K562 treated with DMSO at 1 percent for 4 hours (cell line): Measurements from ENCODE around the gene ETDC. TPM values are rescaled to one million over a fixed set of nuclear protein-coding genes. Genes with fewer than 3 reads are reported as not detected.

Source experiments
- total RNA-seq: library from RNA; unstranded; fragments of 300-600 nt; gene quantifications from 2 replicates; pipeline ENCODE4 v1.2.3, GENCODE V29; 2022; ENCODE audit not compliant: insufficient read depth

ETDC gene
- not detected in 2 replicates for total RNA-seq

GRCh38 chrX:135309430-135309923 lies at the start of gene ETDC:
Gene ETDC, plus strand, starts transcription at chrX:135309480. Its CDS starts 0 bp downstream, at chrX:135309480.

Other genes starting within 250 kb of the ETDC start
- gene SMIM10L2B, start 210.8 kb upstream of the ETDC start, total RNA-seq = not detected in 2 replicates
- not detected in 2 replicates for gene ETDB, start 189.0 kb upstream of the ETDC start, total RNA-seq
- 24.2 and 28.7 TPM in 2 replicates for gene CT55, start 138.1 kb upstream of the ETDC start, total RNA-seq
- not detected in 2 replicates for gene ETDA, start 57.4 kb upstream of the ETDC start, total RNA-seq
- 4.5 and 4.6 TPM in 2 replicates for gene ZNF75D, start 34.6 kb downstream of the ETDC start, total RNA-seq
- gene ZNF449, start 35.3 kb downstream of the ETDC start, total RNA-seq = 0.62 and 0.84 TPM in 2 replicates
- gene SMIM10L2A, start 112.5 kb downstream of the ETDC start, total RNA-seq = not detected in 2 replicates
- 11.3 and 17.2 TPM in 2 replicates for gene INTS6L, start 211.2 kb downstream of the ETDC start, total RNA-seq